ENCODE results near the gene HJV.

Gene HJV

GRCh38 chr1:145993618-145994390 is 27.7 kb downstream of the HJV start:
- DNase-seq (ENCODE audit: low read depth, low spot score), result no peak

- DNase-seq (ENCODE audit: low read depth, low spot score), result no peak
Observed at GRCh38 chr1:145992958-145993617, 28.4 kb downstream of the HJV start.

- DNase-seq (ENCODE audit: low read depth, low spot score), result no peak
Observed at GRCh38 chr1:145992502-145992936, 29.0 kb downstream of the HJV start.

DNA sequence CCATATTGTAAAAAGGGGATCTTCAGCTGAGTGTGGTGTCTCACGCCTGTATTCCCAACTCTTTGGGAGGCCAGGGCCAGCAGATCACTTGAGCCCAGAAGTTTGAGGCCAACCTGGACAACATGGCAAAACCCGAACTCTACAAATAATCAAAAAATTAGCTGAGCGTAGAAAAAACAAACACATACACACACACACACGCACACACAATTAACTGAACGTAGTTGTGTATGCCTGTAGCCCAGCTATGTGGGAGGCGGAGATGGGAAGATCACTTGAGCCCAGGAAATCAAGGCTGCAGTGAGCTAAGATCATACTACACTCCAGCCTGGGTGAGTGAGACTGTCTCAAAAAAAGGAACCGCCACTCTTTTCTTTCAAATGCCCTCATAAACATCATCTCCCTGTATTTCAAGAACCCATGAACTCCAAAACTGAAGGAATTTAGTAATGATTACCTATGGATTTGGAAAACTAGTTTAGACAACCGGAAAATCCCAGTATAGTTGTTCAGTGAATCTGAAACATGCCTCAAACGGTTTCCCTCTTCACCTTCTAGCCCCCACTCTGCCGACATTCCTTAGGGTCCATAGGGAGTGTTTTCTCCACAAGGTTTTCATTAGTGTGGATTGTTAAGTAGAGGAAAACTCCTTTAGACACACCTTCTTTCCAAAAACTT is 29.7 kb downstream of the HJV start:
- no peak for DNase-seq (ENCODE audit: low read depth, low spot score)

DNA sequence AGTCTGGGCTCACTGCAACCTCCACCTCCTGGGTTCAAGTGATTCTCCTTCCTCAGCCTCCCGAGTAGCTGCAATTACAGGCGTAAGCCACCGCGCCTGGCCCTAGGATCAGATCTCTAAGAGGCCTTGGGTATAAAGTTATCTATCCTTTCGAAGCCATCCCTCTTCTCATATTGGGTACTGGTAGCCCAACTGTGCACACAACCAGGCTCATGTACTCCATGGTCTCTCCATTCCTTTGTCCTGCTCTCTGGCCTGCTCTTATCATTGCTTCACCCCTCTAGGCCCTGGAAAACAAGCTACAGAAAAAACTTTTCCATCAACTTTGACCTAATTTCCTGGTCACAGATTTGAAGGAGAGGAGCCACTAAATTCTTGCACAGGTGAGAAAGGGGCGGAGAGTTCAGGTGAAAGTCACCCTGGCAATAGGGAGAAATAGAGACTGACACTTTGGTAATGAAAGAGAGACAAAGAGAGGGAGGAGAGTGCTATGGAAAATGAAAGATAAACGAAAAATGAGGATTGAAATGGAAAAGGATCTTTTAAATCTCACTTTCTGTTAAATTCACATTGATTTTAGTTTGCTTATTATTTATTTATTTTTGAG is 31.2 kb downstream of the HJV start:
- DNase-seq (ENCODE audit: low read depth, low spot score), result no peak

DNA sequence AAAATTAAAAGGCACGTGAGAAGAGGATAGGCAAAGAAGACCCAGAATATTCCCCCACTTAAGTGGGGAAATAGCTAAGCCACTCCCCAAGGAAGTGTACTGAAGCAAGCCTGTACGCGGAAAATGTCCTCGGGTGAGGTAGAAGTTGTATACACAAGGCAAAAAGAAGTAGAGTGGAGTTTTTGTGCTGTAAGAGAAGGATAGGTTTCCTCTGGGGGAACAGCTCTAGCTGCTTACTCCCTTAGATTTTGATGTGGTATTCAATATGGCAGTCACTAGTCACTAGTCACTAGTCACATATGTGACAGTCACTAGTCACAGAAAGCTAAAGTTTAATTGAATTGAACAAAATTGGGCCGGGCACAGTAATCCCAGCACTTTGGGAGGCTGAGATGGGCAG is 32.8 kb downstream of the HJV start:
- no peak for DNase-seq (ENCODE audit: low read depth, low spot score)

GRCh38 chr1:145987926-145988325 is 33.6 kb downstream of the HJV start:
- DNase-seq (ENCODE audit: low read depth, low spot score), result no peak

- no peak for DNase-seq (ENCODE audit: low read depth, low spot score)
Observed at GRCh38 chr1:145986551-145986950, 35.0 kb downstream of the HJV start.

- DNase-seq (ENCODE audit: low read depth, low spot score), result no peak
Observed at GRCh38 chr1:145985502-145986439, 35.8 kb downstream of the HJV start.

DNA sequence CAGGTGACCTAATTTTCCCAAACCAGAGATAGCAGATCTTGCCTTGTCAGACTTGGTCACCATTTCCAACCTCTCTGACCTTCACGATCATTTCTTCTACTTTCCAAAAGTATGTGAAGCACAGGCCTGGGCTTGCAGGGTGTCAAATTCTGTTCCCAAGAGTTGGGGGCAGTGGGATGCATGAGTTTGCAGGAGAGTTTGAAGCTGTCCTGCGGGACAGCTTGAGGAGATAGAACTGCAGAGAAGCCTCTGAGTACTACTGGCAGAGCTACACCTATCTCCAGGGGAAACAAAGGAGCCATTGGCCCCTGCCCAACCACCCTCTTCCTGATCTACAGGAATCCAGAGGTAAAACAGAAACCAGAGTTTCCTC is 36.4 kb downstream of the HJV start:
- DNase-seq (ENCODE audit: low read depth, low spot score), result no peak

- DNase-seq (ENCODE audit: low read depth, low spot score), result no peak
Observed at GRCh38 chr1:145983960-145984830, 37.3 kb downstream of the HJV start.

DNA sequence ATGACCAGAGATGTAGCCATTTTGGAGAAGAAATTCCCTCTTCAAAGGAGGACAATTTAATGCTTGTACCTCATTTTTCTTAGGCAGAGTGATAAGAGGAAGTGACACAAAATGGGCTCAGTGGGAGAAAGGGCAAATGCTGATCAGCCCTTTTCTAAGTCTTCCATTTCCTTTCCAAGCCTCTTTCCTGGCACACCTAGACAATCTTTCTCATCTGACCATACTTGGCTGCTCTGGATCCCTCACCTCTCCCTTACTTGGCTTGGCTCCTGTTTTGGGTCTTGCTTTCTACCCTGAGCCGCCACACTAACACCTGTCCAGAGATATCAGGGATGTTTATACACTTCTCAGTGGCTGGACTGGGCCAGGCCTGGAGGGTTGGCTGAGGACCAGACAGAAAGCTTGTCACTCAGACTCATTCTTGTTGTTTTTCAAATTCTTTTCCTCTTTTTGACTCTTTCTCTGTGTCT is 38.3 kb downstream of the HJV start:
- no peak for DNase-seq (ENCODE audit: low read depth, low spot score)

DNA sequence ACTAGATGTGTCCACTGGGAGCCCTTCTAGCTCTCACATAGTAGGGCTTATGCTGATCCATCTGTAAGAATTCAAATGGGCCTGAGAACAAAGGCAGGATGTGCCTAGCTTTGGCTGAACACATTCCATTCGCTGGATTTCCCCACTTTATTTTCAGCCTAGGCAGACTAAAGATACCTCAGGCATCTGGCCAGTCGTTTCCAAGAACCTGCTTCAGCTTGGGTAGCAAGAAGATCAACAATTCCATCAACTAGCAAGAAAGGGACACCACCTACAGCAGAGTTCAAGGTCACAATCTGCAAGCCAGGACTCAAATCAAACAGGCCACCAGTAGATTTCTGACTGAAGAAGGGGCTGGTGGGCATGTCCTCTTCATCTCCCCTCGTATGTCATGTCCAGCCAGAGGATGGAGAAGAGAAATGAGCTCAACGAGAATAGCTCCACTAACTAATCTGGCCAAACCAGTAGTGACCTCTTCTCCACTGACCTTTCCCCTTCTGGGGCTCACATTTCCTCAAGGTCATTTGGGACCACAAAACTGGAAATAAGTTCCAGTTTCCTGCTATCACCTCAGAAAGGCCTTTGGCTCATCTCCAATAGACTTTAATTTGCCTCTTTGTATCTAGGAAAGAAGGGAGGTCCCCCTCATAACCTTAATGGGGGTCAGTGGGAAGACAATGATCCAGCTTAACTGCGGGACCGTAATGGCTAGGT is 39.4 kb downstream of the HJV start:
- no peak for DNase-seq (ENCODE audit: low read depth, low spot score)

DNA sequence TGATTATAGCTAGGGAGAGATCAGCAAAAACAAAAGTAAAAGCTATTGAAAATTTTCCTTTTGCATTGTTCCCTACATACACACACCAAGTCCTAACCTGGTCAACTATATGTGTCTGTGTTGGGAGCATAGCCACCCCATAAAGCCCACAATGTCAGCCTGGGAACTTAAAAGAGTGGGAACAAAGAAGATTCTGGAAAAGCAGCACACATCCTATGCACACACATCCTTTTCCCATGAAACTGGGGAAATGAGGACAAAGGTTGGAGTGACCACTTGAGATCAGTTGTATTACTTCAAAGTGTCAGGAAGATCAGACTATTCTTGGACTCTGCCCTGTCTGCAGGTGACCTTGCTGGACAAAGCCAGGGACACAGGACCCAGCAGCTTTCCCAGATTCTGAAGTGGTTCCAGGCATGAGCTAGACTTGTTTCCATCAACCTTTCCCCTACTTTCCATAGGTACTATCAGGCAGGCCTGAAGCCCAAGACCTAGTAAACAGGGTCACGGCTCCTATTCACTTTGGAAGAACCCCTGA is 41.0 kb downstream of the HJV start:
- DNase-seq (ENCODE audit: low read depth, low spot score), result no peak

- DNase-seq (ENCODE audit: low read depth, low spot score), result no peak
Observed at GRCh38 chr1:145979746-145980456, 41.6 kb downstream of the HJV start.

- DNase-seq (ENCODE audit: low read depth, low spot score), result peak; percentile 99
Observed at GRCh38 chr1:145978854-145979745, 42.4 kb downstream of the HJV start.

DNA sequence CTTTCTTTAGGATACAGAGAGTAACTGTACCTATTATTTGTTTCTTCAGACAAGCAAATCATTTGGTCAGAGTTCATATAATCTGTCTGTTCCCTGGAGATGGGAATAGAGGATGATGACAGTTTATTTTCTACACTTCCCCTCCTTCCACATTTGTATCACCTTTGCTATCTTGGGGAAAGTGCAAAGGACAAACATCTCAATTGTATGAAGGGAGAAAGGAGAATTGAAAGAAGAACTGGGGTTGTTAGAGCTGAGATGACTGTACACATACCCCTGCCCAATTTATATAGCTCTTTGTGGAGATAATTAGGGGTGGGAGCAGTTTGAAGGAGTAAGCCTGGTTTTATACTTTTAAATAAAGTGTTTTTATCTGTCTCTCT is 43.1 kb downstream of the HJV start:
- DNase-seq (ENCODE audit: low read depth, low spot score), result no peak
